Measurements from ENCODE around the gene CRIM1.

DNA sequence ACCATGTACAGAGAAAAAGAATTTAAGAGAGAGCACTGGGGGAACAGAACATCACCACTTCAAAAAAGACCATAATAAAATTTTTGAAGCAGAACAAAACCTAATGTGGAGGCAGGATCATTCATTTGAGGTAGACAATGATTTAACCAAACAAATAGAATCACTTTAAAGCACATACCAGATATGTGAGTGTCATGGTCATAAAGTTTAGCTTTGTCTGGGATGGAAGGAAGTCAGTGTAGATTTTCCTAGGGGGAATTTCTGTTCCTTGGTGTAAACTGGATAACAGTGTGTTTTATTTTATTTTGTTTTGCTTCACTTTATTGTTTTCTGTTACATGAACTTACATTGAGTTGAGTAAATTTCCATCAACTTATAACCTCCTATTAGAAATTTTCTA, 120.8 kb downstream of the CRIM1 start:
- TF ChIP-seq CTCF (conservative IDR thresholded peaks at IDR 0.05 in 1 of 2, IDR thresholded peaks at IDR 0.05 in 1 of 2; ENCODE audit: low read depth in 1 of 2, low read length in 2 of 2): no peak
- no peak for TF ChIP-seq EZH2 (IDR thresholded peaks at IDR 0.05; ENCODE audit: low read length, missing control alignments)

Data from fibroblast of lung (primary cell).